HG03196 (cell line): Measurements from ENCODE around the gene ADK.

ENCODE experiments used
- ATAC-seq: cut with Tn5 transposase; IDR thresholded peaks from one replicate; pipeline ENCODE4 v1.9.1; 2021; ENCODE audit not compliant: unreplicated experiment

Gene ADK

DNA sequence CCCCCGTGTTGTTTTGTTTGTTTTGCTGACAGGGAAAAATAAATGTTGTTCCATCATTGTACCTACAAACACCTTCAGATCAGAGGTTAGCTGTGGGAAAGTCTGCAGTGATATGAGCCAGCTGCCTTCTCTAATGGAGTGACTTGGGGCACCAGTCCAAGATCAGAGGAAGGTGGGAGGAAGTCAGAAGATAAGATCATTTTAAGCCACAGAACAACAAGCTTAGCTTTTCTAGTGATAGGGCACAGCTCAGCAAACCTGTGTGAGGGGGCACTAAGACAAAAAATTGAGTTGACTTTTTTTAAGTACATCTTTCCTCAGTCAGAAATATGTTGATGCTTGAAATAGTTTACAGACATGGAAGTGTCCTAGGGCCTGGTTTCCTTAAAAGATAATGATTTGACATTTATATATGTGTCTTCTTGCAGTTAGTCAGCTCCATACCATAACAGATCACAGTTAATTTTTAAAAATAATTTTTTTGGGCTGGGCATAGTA lies 435.1 kb downstream of the ADK start:
- peak; percentile 30 for ATAC-seq

DNA sequence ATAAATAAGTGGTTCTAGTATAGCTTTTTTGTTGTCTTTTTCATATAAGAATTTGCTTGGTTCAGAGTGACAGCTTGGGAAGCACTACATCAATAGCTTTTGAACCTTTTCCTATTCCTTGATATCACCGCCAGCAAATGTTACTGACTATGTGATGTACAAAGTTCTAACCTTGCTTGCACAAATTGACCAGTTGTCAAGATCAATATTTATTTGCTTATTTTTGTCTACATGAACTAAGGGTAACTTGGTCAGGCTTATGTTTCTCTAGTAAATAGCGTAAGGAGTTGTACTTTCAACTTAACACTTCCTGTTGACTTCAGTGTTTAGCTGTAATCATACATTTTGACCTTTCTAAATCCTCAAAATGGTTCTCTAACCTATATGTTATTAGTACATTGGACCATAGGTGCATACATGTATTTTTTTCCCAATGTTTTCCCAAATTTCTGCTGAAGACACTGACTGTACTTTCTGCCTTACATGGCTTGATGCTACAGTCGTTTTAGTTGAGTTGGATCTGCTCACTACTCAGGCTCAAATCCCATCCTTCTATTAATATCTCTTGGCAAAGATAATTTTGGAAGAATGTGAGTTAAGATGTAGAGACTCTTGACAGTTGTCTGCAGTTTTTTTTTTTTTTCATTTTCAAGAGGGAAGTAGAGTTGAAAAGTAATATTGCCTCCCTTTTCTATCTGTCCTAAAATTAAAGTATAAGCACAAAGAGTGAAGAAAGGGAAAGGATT lies 436.3 kb downstream of the ADK start:
- no peak for ATAC-seq

DNA sequence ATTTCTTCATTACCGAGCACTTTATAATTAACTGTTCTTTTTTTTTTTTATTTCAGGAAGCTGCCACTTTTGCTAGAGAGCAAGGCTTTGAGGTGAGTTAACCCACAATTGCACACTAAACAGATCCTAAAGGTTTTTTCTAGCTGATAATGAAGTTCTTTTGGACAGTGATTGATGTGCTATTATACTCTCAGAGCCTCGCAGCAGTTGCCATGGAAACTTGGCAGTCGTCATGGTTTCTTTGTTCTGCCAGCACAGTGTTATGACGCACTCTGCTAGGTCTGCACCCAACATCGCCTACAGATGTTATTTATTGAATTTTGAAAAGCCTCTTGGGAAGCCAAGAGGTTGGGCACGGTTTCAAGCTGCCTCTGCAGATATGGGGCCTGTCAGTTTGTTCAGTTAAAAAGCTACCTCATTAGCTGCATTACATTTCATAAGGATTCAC lies 438.2 kb downstream of the ADK start:
- no peak for ATAC-seq

DNA sequence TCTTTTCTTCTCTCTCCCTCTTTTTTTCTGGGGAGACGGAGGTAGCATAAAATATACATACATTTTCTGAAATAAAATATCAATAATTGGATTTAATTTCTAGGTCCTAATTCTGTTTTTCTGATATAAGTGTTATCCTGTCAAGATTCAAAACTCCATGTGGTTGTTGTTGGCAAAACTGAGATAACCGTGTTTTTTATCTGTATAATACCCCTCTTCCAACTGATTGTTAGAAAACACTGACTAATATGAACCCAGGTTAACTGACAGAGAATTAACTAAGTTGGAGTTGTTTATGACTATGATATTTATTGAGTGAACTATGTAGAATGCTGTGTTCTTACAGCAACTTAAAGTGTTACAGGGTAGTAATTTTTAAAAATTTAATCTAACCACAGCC lies 438.8 kb downstream of the ADK start:
- ATAC-seq = no peak

DNA sequence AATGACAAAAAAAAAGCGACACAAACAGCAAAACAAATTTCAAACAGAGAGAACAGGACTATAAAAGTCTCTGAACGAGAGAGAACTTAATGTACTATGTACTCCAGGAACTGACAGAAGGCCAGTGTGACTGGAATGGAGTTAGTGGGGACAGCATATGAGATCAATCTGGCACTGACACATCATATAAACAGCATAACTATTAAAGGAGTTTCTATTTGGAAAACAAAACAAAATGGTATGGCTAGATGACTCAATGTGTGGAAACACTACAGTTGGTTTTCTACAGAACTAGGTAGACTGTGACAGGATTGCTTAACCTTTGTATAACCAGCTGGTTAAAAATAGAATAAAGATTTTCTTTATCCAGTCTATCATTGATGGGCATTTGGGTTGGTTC lies 442.4 kb downstream of the ADK start:
- ATAC-seq = no peak

DNA sequence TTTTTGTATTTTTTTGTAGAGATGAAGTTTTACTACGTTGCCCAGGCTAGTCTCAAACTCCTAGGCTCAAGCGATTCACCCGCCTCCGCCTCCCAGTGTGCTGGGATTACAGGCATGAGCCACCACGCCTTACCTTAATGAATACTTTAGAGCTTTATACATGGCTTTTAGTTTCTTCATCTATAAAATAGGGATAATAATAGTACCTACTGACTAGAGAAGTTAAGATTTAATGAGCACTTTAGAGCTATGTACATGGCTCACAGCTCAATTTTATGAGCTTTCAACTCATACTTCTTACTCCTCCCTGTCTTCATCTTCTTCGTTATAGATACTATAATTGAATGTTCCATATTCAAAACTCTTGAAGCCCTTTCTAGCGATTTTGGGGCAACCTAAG lies 445.7 kb downstream of the ADK start:
- no peak for ATAC-seq

DNA sequence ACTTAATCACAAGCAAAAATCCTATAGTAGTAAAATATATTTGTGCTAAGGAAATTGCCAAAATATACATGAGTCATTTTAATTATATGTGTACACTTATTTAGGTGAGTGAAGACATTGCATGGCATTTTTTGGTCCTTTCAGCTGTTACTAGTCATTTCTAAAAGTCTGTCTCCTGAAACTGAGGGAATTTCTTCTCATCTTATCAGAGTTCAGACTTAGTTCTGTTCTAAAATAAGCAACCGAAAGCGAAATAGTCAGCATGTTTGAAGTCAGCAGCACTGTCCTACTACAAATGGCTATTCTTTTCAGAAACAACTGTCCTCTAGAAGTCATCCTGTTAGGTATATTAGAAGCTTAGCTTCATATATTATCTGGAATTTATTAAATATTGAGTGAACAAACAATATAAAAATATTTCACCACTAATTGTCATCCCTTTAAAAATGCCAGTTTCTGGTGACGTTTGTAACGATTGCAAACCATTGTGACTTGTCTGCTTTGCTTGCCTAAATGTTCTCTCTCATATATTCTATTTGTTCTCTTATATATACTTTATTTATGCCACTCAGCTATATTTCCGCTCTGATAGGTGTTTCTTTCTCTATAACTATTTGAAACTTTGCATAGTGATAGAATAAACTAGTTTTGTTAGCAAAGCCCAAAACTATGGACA lies 448.0 kb downstream of the ADK start:
- no peak for ATAC-seq

DNA sequence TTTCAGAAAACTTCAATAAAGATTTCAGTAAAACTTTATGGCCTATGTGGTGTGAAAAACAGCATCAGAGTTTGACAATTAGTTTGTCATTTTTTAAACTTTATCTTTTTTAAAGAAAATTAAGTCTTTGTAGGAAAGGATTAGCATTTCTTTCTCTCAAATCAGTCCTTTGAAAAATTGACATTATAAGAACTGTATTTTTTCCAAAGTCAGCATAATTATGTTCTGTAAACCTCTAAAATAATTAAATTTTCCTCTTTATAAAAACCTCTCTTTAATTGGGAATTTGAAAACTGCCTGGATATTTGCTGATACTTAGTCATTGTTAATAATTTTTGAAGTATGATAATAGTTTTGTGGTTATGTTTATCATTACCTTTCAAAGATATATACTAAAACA lies 448.7 kb downstream of the ADK start:
- ATAC-seq = no peak

DNA sequence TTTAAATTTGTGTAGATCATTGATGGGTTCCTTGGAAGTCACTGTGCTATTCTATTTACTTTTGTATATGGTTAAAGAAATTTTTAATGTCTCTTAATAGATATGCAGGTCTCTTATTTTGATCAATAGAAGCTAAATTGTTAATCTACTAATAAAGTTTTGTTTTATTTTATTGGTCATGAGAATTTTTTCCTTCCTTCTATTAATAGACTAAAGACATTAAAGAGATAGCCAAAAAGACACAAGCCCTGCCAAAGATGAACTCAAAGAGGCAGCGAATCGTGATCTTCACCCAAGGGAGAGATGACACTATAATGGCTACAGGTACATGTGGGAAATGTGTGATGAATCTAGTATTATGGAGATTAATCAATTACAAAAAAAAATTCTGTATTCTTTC lies 449.1 kb downstream of the ADK start:
- ATAC-seq = no peak

DNA sequence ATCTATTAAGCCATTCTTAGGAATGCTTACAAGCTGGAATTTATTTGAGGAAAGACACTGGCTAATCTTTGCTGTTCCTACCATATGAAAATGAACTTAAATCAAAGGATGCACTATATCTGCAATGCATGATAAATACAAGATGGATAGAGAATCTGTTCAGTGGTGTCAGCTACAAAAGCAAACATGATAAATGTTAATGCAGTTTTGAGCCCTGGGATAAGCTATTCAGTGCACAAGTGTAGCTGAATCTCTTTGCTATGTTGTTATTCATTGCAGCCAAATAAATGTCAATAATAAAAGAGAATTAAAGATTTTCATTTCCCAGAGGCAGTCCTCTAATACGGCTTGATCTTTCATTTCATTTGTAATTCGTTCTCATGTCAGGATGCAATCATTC lies 451.6 kb downstream of the ADK start:
- no peak for ATAC-seq

DNA sequence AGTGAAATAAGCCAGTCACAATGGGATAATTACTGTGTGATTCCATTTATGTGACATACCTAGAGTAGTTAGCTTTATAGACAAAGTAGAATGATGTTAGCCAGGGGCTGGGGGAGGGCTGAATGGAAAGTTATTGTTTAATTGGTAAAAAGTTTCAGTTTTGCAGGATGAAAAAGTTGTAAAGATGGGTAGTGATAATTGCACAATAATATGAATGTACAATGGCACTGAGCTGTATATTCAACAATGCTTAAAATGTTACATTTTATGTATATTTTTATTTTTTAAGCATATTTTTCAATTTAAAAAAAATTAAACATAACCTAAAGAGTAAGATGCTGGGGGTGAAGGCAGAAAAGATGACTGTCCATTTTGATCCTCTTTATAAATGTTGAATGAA lies 459.3 kb downstream of the ADK start:
- ATAC-seq = no peak

DNA sequence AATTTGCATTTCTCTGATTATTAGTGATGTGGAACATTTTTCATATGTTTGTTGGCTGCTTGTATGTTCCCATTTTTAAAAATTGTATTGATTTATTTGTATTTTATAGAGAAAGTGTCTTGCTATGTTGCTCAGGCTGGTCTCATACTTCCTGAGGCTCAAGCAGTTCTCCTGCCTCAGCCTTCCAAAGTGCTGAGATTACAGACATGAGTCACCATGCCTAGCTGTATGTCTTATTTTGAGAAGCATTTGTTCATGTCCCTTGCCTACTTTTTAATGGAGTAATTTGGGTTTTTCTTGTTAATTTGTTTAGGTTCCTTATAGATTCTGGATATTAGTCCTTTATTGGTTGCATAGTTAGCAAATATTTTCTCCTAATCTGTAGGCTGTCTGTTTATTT lies 461.2 kb downstream of the ADK start:
- ATAC-seq = no peak

DNA sequence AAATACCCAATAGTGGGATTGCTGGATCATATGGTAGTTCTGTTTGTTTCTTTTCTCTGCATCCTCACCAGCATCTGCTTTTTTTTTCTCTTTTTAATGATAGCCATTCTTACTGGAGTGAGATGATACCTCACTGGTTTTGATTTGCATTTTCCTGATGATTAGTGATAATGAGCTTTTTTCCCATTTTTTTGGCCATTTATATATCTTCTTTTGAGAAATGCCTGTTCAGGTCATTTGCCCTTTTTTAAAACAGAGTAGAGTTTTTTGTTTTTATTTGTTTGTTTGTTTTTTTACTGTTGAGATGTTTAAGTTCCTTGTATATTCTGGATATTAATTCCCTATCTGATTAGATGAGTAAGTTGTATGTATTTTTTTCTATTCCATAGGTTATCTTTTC lies 469.6 kb downstream of the ADK start:
- no peak for ATAC-seq

DNA sequence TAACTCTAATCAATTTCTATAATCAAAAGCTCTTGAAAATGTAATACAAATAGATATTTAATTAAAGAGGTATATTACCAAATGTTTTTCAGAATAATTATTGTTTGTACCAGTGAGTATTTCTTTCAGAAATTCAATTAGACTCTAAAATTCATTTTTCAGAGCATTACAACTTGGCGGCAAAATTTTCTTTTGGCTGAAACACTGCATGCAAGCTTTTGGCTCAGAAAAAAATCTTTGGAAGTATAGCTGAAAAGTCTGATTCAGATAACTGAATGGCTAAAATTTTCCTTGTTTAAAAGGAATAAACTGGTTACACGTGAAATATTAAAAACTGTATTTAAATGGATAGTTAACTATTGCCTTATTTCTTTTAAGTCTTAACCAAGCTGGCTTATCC lies 472.8 kb downstream of the ADK start:
- ATAC-seq = no peak

DNA sequence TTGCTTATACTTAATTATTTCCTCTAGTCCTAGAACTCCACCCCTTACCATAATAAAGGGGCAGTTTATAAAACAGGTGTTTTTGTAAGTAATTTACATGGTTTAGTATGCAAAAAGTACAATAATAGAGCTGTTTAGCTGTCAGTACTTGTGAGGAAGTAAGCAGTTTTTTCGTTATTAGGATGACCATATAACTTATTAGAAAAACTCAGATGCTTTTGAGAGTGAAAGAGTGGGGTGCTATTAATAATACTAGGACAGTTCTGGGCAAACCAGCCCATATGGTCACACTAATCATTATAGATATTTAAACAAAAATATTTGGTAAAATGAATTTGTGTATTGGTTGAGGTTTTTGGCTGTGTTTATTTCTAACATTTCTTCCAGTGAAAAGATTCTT lies 473.5 kb downstream of the ADK start:
- no peak for ATAC-seq

DNA sequence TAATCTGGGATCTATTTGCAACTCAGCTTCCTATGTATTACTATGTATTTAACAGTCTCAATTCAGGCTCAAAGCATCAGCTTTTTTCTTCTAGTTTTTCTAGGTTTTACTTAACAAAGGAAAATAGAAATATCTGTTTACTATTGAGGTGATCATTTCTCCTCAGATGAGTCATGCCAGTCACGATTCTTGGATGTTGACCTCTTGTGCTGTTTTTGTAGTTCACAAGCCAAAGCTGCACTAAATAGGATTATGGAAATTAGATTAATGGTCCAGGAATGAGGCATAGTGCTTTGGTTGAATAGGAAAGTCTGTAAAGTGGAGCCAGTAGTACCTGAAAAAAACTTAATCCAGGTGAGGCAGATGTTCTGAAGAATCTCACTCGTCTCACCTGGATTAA lies 477.1 kb downstream of the ADK start:
- ATAC-seq = no peak

DNA sequence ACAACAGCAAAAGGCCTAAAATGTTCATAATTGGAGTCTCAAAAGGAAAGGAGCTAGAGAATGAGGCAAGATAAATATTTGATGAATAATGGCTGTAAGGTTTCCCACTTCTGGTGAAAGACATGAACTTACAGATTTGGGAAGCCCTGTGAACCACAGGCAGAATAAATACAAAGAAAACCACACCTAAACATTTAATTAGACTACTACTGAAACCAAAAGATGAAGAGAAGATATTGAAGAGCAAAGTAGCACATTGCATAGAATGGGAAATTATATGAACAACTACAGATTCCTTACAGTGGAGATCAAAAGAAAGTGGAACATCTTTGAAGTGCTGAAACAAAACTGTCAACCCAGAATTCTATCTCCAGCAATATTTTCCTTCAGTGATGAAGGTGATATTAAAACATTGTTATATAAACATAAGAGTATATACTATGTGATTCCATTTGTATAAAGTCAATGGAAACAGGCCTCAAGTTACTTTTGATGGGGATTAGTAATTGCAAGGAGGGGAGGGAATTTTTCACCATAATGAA lies 484.0 kb downstream of the ADK start:
- ATAC-seq = no peak

DNA sequence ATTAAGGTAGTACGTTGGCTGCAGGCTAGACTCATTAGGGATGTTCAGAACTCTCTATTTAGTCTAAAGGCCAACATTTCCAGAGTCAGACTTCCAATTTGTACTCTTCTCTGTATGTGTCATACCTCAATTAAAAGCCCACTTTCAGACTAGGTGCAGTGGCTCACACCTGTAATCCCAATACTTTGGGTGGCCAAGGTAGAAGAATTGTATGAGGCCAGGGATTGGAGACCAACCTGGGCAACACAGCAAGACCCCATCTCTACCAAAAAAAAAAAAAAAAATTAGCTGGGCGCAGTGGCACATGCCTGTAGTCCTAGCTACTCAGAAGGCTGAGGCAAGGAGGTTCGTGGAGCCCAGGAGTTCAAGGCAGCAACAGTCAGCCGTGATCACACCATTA lies 484.6 kb downstream of the ADK start:
- no peak for ATAC-seq

DNA sequence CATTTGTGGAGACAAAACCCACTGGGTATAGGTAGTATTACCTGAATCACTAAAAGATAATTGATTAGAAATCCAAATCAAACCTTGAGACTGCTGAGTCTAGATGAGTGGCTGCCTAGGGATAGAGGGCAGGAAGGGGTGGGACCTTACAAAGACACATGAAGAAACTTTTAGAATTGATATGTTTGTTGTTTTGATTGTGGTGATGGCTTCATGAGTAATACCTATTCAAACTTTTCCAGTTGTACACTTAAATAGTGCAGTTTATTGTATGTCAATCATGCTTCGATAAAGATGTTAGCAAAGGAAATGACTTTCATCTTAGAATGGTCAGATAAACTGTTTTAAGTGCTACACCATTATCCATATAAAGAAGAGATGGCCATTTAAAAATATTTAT lies 486.7 kb downstream of the ADK start:
- no peak for ATAC-seq

DNA sequence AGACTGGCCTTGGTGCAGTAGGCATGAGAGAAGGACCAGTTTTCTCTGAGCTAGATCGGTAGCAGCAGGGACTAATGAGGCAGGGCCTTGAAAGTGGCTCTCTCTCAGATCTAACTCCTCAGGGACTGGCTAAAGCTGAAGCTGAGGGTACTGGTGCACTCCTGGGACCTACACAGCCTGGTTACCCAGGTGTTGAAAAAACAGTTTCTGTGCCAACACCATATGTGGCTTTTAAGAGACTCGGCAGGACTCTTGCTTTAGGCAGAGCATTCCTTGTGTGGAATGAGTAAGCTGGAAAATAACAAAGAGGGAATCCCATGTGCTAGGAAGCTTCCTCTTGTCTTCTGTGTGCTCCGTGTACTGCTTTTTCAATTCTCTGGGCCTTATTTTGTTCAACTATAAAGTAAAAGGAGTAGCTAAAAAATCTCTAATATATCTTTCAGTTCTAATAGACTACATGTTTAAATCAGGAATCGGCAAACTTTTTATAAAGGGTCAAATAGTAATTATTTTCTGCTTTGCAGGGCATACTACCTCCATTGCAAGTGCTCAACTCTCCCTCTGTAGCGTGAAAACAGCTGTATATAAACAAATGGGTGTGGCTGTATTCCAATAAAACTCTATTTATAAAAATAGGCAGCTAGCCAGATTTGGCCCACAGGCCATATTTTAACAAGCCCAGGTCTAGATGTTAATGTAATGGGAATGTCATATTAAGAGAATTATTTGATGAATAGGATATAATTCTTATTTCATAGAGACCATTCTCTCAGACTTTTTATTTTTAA lies 489.3 kb downstream of the ADK start:
- peak; percentile 65 for ATAC-seq

DNA sequence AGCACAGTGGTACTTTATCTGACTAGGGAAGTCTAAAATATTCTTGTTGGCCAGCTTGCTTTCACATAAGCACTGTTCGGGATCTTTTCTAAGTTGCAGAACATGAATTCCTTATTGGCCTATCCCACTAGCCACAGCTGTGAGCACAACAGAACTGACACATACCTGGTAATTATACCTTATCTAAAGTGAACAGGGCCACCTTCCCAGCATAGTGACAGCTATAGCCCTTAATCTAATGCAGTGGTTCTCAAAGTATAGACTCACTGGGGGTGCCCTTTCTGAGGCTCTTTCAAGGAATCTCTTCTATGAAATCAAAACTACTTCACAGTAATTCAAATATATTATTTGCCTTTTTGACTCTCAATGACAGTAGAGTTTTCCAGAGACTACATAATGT lies 490.6 kb downstream of the ADK start:
- no peak for ATAC-seq
